Neural crest cell (in vitro differentiated cells): ENCODE data around the gene NSMF. TPM values are rescaled to one million over a fixed set of nuclear protein-coding genes. Genes with fewer than 3 reads are reported as not detected.

ENCODE experiments used
- DNase-seq: peaks from one replicate; pipeline ENCODE4 v3.0.0; 2021; ENCODE audit warnings: low read depth, mixed read lengths, low spot score
- H3K27ac Mint-ChIP-seq: one replicate; pipeline ENCODE4 v1.8.0; 2021; ENCODE audit warnings: mild to moderate bottlenecking, mixed read lengths; ENCODE audit not compliant: unreplicated experiment
- H3K27me3 Mint-ChIP-seq: 2 replicates; pipeline ENCODE4 v1.8.0; 2021; ENCODE audit warnings: low read depth, mild to moderate bottlenecking, mixed read lengths
- H3K36me3 Mint-ChIP-seq: 2 replicates; pipeline ENCODE4 v1.8.0; 2021; ENCODE audit warnings: low read depth, mild to moderate bottlenecking, mixed read lengths
- H3K4me1 Mint-ChIP-seq: 2 replicates; pipeline ENCODE4 v1.8.0; 2021; ENCODE audit warnings: mixed read lengths
- H3K4me3 Mint-ChIP-seq: one replicate; pipeline ENCODE4 v1.8.0; 2021; ENCODE audit warnings: mild to moderate bottlenecking, mixed read lengths
- H3K9me3 Mint-ChIP-seq: 2 replicates; pipeline ENCODE4 v1.8.0; 2021; ENCODE audit warnings: mixed read lengths
- CTCF ChIP-seq: fragments of 200-600 bp; sonication (generic); conservative IDR thresholded peaks from 2 replicates; pipeline ENCODE4 v1.5.0; 2021; ENCODE audit warnings: antibody characterized with exemption, mild to moderate bottlenecking
- total RNA-seq: library from RNA; stranded (reverse); gene quantifications from 2 replicates; pipeline ENCODE4 v1.2.1, GENCODE V29; 2021

Gene NSMF
- total RNA-seq, 1 donor from 2014 or later: 64.4 TPM

GRCh38 chr9:137405677-137406081 is 53.5 kb downstream of the NSMF start:
- no peak for TF ChIP-seq CTCF
- Mint-ChIP-seq H3K36me3 (peaks cover 10% of the 10 kb centered on the region), H3K4me3 (no peak overlapping the region), H3K9me3 (peaks cover 3% of the 10 kb centered on the region), H3K4me1 (no peaks in the 10 kb centered on the region), H3K27me3 (no peaks in the 10 kb centered on the region), H3K27ac (no peak overlapping the region)
- no peak for DNase-seq

GRCh38 chr9:137404961-137405567 is 54.1 kb downstream of the NSMF start:
- H3K36me3 Mint-ChIP-seq: peaks cover 13% of the 10 kb centered on the region
- H3K4me3 Mint-ChIP-seq: no peak overlapping the region
- H3K27me3 Mint-ChIP-seq: no peaks in the 10 kb centered on the region
- no peak overlapping the region for H3K27ac Mint-ChIP-seq
- no peaks in the 10 kb centered on the region for H3K4me1 Mint-ChIP-seq
- H3K9me3 Mint-ChIP-seq: peaks cover 3% of the 10 kb centered on the region
- TF ChIP-seq CTCF: no peak
- no peak for DNase-seq

GRCh38 chr9:137403269-137403668 is 55.9 kb downstream of the NSMF start:
- no peak for TF ChIP-seq CTCF
- Mint-ChIP-seq H3K9me3 (peaks cover 3% of the 10 kb centered on the region), H3K27ac (no peak overlapping the region), H3K4me3 (no peak overlapping the region), H3K4me1 (no peaks in the 10 kb centered on the region), H3K36me3 (peaks cover 14% of the 10 kb centered on the region), H3K27me3 (no peaks in the 10 kb centered on the region)
- no peak for DNase-seq

GRCh38 chr9:137402746-137403145 is 56.4 kb downstream of the NSMF start:
- Mint-ChIP-seq H3K4me3 (no peak overlapping the region), H3K27ac (no peak overlapping the region), H3K36me3 (peaks cover 14% of the 10 kb centered on the region), H3K4me1 (no peaks in the 10 kb centered on the region), H3K9me3 (peaks cover 3% of the 10 kb centered on the region), H3K27me3 (no peaks in the 10 kb centered on the region)
- no peak for TF ChIP-seq CTCF
- DNase-seq: no peak

GRCh38 chr9:137398561-137399468 is 60.3 kb downstream of the NSMF start:
- Mint-ChIP-seq H3K9me3 (peaks cover 3% of the 10 kb centered on the region), H3K27ac (no peak overlapping the region), H3K4me3 (no peak overlapping the region), H3K4me1 (no peaks in the 10 kb centered on the region), H3K27me3 (no peaks in the 10 kb centered on the region), H3K36me3 (peaks cover 16% of the 10 kb centered on the region)
- DNase-seq: no peak
- TF ChIP-seq CTCF: no peak
